Right lobe of liver (tissue), 4 donors: ENCODE data around the gene PSMG3.

Experiments used
- POLR2A ChIP-seq: fragments of 450-650 bp; IDR thresholded peaks from one replicate; pipeline ENCODE4 v1.6.1; 2017; ENCODE audit warnings: antibody characterized with exemption, mild to moderate bottlenecking
- TF ChIP-seq, protein P1 (sequence below), 4 donors: fragments of 200-600 bp in 3 of 4; fragments of 450-650 bp in 1 of 4; IDR thresholded peaks; one replicate each; pipeline versions ENCODE4 v1.5.1 to v1.8.0; 2016 to 2022; ENCODE audit warnings: antibody characterized with exemption in 4 of 4, mild to moderate bottlenecking in 2 of 4
- donor health status: DM: no; HTN: no; CAD: no.
- donor health status: DM: no; HTN: no; CAD: no.
- donor health status: DM: no; HTN: yes; CAD: no.

DNA sequence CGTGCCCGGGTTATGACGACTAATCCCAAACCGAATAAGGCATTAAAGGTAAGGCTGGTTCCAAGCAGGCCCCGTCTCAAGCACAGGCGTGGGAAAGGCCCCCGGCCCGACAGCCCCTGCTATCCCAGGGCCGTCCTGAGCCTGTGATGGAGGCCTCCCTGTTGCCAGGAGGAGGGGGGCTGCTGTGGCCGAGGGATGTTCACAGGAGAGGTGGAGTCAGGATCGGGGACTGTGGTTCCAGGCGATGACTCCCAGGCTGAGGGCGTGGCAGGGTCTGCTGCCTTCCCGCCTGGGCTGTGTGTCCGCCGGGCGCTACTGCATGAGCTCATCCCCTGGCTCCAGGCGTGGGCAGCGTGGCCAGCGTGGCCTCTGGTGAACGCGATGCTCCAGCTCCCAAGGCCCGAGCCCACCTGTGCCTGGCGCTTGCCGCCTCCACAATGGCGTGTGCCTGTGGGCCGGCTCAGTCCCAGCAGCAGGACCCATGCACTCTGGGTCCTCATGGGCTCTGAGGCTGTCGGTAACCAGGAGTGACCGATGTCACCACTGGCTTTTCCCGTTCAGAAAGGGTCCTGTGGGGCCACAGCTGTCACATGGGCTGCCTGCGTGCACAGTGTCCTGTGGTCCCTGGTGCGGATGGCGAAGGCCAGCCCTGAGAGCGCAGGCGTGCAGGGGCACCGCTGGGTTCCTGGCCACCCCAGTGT, 30.5 kb downstream of the PSMG3 start:
- TF ChIP-seq, protein P1, sequence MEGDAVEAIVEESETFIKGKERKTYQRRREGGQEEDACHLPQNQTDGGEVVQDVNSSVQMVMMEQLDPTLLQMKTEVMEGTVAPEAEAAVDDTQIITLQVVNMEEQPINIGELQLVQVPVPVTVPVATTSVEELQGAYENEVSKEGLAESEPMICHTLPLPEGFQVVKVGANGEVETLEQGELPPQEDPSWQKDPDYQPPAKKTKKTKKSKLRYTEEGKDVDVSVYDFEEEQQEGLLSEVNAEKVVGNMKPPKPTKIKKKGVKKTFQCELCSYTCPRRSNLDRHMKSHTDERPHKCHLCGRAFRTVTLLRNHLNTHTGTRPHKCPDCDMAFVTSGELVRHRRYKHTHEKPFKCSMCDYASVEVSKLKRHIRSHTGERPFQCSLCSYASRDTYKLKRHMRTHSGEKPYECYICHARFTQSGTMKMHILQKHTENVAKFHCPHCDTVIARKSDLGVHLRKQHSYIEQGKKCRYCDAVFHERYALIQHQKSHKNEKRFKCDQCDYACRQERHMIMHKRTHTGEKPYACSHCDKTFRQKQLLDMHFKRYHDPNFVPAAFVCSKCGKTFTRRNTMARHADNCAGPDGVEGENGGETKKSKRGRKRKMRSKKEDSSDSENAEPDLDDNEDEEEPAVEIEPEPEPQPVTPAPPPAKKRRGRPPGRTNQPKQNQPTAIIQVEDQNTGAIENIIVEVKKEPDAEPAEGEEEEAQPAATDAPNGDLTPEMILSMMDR (IDR thresholded peaks at IDR 0.05) = no peak
- TF ChIP-seq POLR2A = no peak
